SH-SY5Y (cell line): ENCODE results near the gene MYRF.

Experiments used
- GATA2 ChIP-seq: IDR thresholded peaks from 2 replicates; pipeline ENCODE4 v1.6.1; 2011; ENCODE audit warnings: mild to moderate bottlenecking, low read depth, low read length
- GATA3 ChIP-seq: IDR thresholded peaks from 2 replicates; pipeline ENCODE4 v1.6.1; 2011; ENCODE audit warnings: low read depth, mild to moderate bottlenecking, low read length, moderate library complexity

The MYRF gene

GRCh38 chr11:61730240-61730994 is 22.0 kb upstream of the MYRF start:
- TF ChIP-seq GATA2 (no peak), GATA3 (no peak)

- TF ChIP-seq GATA2 (no peak), GATA3 (no peak)
Measured at GRCh38 chr11:61731211-61731951, 21.1 kb upstream of the MYRF start.

GRCh38 chr11:61731952-61732675 is 20.3 kb upstream of the MYRF start:
- TF ChIP-seq GATA3 = no peak
- TF ChIP-seq GATA2 = no peak

GRCh38 chr11:61732705-61733104 is 19.7 kb upstream of the MYRF start:
- no peak for TF ChIP-seq GATA3
- no peak for TF ChIP-seq GATA2

GRCh38 chr11:61733120-61733978 is 19.1 kb upstream of the MYRF start:
- TF ChIP-seq GATA3 = no peak
- no peak for TF ChIP-seq GATA2

- TF ChIP-seq GATA2 = no peak
- TF ChIP-seq GATA3 = no peak
Measured at GRCh38 chr11:61734767-61735166, 17.7 kb upstream of the MYRF start.

- no peak for TF ChIP-seq GATA3
- no peak for TF ChIP-seq GATA2
Measured at GRCh38 chr11:61735391-61735790, 17.0 kb upstream of the MYRF start.

GRCh38 chr11:61736310-61736709 is 16.1 kb upstream of the MYRF start:
- TF ChIP-seq GATA2 (no peak), GATA3 (no peak)

GRCh38 chr11:61737131-61737530 is 15.3 kb upstream of the MYRF start:
- TF ChIP-seq GATA2 (no peak), GATA3 (no peak)

- no peak for TF ChIP-seq GATA2
- no peak for TF ChIP-seq GATA3
Measured at GRCh38 chr11:61737636-61738386, 14.6 kb upstream of the MYRF start.

GRCh38 chr11:61738776-61739175 is 13.7 kb upstream of the MYRF start:
- TF ChIP-seq GATA3 (no peak), GATA2 (no peak)

- no peak for TF ChIP-seq GATA3
- TF ChIP-seq GATA2 = no peak
Measured at GRCh38 chr11:61739413-61739812, 13.0 kb upstream of the MYRF start.

GRCh38 chr11:61739966-61740365 is 12.5 kb upstream of the MYRF start:
- TF ChIP-seq GATA2 (no peak), GATA3 (no peak)
